ENCODE measurements around the gene CELSR1.

CELSR1 gene

GRCh38 chr22:46392137-46392844, 145.1 kb downstream of the CELSR1 start:
- no peak for DNase-seq

DNA sequence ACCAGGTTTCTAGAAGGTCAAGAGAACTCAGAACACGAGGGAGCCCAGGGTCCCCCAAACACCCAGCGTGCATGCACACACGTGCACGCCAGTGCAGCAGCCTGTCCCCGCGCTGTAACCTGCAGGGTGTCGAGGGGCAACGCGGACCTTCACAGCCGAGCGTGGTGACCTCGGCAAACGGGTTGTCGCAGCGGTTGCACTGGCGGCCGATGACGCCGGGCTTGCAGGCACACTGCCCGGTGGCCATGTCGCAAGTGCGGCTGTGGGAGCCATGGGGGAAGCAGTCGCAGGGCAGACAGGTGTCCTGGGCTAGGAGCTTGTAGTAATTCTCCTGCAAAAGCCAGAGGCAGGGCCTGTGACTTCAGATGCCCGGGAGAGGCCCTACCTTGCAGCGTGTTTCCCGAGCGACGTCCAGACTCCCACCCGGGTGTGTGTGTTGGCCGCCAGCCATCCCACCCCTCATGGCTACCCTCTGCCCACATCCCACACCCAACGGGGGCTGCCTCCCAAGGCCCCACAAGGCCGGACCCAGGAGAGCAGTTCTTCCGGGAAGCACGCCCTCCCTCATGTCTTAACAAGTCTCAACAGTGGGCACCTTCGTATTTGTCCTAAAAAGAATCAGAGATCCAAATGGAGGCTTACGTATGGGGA, 145.8 kb downstream of the CELSR1 start:
- DNase-seq, result no peak

DNA sequence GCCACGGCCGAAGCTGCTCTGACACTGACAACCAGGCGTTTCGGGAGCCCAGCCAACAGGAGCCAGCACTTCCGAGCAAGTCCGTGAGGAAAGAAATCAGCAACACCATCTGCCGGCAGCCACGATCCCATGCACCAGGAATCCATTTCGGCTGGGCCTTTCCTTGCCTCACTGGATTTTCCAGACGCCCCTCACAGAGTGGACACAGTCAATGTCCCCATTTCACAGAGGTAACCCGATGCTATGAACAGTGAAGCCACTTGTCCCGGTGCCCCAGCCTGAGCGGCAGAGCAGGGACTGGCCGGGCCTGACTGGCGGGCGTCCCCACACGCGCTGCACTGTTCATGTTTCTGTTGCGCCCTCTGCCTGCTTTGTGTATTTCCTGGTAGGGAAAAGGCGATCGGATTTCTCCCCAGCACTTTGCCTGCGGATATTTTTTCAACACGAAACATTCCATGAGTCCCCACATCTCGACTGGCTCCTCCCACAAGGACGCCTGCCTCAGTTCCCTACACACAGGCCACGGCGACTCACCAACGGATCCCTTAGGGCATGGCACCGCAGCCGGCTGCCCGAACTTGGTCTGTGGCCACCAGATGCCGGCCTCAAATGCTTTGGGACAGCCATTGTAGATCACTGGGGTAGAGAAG, 146.6 kb downstream of the CELSR1 start:
- no peak for DNase-seq

- DNase-seq, result no peak
These were observed 147.2 kb downstream of the CELSR1 start for GRCh38 chr22:46390105-46390651.

DNA sequence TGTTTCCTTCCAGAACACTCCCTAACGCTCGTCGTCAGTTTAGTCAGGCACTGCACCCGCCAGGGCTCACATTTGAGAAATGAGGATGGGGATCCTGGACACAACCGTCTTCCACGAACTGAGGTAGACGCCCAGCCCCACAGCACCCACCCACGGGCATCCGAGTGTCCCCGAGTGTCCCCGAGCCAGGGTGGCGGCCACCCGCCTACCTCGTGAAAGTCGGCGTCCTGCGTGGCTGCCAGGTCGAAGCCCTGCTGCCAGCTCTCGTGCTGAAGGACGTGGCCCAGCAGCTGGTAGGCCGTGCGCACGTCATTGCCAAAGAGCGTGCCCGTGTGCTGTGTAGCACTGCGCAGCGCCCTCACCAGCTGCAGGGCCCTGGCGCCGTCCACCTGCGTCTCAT, 148.3 kb downstream of the CELSR1 start:
- DNase-seq, result no peak

GRCh38 chr22:46388647-46389046, 148.8 kb downstream of the CELSR1 start:
- DNase-seq, result no peak

GRCh38 chr22:46387748-46388147, 149.7 kb downstream of the CELSR1 start:
- no peak for DNase-seq

DNA sequence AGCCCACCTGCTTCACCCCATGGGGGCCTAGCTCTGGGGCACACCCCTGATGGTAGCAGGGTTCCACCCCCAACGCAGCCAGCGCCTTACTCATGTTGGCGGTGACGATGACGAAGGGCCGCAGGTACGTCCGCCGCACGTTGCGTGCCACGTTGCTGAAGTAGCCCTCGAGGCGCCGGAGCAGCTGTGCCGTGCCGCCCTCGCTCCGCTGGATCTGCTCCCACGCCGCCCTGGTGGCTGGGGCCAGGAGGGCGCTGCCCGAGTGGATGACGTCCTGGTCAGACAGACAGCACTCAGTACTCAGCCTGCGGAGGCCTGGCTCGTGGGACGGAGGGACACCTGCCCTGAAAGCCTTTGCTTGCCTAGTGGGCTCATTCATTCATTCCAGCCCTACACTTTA, 151.1 kb downstream of the CELSR1 start:
- DNase-seq, result no peak

GRCh38 chr22:46382524-46382923, 154.9 kb downstream of the CELSR1 start:
- no peak for DNase-seq

GRCh38 chr22:46381731-46382130, 155.7 kb downstream of the CELSR1 start:
- no peak for DNase-seq

GRCh38 chr22:46381142-46381541, 156.3 kb downstream of the CELSR1 start:
- DNase-seq, result no peak

DNA sequence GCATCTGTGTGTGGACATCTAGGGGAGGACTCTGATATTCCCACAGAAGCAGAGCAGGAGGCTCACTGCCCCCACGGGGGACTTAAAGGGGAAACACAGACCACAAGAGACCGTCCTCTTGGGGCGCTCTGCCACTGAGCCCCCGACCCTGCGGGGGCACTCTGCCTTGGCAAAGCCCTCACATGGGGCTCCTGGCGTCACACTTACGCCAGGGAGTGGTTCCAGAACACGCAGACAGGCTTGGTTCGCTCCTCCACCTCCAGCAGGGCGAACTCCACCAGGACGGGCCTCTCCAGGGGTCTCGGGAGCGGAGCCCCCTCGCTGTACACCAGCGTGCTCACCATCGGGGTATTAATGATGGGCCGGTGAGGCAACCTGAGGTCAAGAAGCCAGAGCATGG, 156.8 kb downstream of the CELSR1 start:
- no peak for DNase-seq

DNA sequence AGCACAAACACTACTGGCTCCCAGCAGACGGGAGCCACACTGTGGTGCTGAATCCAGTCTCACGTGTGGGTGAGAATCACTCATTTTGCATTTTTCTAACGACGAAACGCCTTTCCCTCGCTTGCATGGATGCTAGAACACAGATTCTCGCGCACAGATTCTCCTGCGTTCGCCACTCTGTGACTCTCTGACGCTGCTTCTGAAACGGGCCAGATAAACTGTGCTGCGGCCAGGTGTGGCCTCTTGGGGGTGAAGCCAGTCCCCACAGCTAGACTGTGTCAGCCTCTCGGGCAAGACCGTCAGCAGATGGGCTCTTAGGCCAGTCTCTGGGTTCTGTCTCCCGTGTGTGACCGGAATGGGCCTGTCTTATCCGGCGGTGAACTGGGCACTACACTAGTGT, 157.4 kb downstream of the CELSR1 start:
- no peak for DNase-seq

DNA sequence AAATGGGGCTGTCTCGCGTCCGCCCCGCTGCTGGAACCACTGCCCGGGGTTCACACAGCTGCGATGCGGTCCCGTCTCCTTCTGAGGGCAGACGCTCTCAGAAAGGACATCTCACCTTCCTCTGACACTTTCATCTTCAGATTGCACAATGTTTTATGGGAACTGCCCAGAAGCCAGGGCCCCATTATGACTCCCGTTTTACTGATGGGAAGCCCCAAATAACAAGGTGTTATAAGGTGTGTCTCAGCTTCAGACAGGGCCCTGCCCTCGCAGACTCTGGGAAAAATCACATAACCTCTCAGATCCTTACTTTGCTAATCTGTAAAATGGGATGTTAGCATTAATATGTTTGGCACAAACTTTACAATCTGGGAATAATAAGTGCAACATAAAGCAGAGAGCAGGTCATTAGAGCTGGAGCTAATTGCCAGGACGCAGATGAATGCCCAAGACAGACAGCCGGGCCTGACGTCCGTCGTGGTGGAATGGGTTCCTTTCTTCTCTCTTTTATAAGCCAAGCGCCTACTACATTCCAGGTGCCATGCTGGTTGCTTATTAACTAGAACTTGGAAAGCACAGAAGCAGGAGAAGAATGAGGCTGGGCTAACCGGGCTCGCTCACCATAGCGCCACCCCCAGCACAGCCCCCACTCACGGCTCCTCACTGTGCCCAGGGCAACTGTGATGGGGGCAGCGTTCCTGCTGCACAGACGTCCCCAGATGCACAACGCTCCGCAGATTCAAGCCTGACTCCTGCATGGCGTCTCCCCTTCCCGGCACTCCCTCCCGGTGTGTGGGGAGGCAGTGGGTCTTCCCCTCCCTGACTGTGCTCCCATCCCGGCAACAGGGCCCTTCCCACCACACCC, 158.1 kb downstream of the CELSR1 start:
- no peak for DNase-seq

- no peak for DNase-seq
These were observed 158.9 kb downstream of the CELSR1 start for GRCh38 chr22:46378426-46379065.

DNA sequence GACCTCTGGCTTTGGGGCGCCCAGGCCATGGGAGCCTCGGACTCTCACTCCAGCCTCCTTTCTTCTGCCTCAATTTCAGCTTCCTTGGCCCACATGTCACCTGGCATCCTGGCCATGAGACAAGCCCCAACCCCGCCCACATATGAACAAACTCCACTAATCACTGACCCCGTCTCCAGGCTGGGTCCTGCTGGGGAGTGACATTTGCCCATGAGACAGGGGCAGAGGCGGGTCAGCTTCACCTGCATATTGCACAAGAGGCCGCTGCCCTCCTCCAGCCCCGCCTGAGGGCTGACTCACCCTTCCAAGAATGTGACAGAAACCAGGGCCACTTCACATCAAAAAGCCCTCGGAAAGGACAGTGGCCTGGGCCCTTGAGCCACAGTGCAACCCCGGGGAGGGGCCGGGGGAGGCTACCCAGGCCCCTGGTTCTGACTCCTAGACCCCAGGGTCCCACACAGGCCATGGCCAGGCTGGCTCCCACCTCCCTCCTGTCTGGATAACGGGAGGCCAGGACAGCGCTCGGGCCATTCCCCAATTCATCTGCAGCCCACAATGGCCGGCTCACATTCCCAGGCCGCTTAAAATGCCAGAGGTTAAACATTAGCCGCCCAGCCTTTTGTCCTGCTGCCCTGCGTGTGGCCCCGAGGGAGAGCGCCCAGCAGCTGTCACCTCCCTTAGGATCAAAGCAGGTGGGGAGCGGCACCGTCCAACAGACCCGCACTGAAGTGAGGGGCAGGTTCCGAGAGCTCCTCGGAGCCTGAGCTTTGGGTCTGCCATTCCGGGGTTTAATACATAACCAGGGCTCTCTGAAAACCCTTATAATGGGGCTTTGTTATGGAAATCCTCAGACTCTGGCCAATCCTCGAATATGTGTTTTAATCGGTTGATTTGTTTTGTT, 159.6 kb downstream of the CELSR1 start:
- DNase-seq, result no peak

GRCh38 chr22:46376908-46377524, 160.4 kb downstream of the CELSR1 start:
- DNase-seq, result no peak

- DNase-seq, result no peak
These were observed 161.3 kb downstream of the CELSR1 start for GRCh38 chr22:46376111-46376510.

DNA sequence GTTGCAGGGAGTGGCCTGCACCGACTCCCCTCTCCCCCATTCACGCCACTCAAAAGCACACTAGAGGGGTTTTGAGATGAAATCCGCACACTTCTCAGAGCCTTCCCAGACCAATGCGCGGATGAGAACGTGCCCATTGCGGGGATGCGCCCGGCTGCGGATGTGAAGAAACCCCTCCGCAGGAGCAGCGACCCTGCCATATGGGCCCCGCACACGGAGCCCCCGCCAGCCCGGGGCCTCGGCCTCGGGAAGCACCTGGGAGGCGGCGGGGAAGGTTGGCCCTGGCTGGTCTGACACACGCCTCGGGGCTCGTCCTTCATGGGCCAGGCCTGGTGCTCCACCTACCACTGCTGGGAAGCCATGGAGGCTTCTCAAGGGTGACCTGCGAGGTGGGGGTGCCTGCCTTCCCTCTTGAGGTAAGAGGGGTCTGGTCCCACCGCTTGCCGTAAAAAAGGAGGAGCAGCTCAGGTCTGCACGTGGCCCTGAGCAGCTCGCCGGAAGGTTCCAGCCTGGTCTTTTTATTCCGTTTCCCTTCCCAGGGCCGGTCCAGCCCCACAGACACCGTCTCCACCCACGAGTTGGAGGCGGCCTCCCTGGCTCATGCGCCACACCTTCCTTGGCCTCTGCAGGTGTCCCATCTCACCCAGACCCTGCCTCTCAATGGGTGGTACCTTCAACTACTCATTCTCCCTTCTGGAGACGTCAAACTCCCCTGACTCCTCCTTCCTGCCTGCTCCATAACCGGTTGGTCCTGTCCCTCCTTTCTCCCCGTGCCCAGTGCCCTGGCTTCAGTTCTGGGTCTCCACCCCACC, 162.6 kb downstream of the CELSR1 start:
- DNase-seq, result no peak
